Body of pancreas (tissue), 4 donors: ENCODE results near the gene EPHB1.

ENCODE experiments used
- CTCF ChIP-seq, 7 experiments: fragments of 450-650 bp in 4 of 7; fragments of 200-600 bp in 3 of 7; sonication (generic) in 3 of 7; IDR thresholded peaks; one replicate each; pipeline ENCODE4 v1.5.1; 2016 to 2019; ENCODE audit warnings: antibody characterized with exemption in 7 of 7
- POLR2A ChIP-seq, 3 donors: fragments of 450-650 bp; IDR thresholded peaks; one replicate each; pipeline ENCODE4 v1.6.1; 2016; ENCODE audit warnings: antibody characterized with exemption in 3 of 3, mild to moderate bottlenecking in 2 of 3

GRCh38 chr3:135155791-135156190 is 360.7 kb downstream of the EPHB1 start:
- TF ChIP-seq CTCF (IDR thresholded peaks at IDR 0.05) (no peak), POLR2A (IDR thresholded peaks at IDR 0.05) (no peak)
